ENCODE data around the gene UVRAG. TPM values are rescaled to one million over a fixed set of nuclear protein-coding genes. Genes with fewer than 3 reads are reported as not detected.

UVRAG gene
- total and polyA plus RNA-seq, 12 donors, result 5.0 to 18.3 (median 13.4) TPM

DNA sequence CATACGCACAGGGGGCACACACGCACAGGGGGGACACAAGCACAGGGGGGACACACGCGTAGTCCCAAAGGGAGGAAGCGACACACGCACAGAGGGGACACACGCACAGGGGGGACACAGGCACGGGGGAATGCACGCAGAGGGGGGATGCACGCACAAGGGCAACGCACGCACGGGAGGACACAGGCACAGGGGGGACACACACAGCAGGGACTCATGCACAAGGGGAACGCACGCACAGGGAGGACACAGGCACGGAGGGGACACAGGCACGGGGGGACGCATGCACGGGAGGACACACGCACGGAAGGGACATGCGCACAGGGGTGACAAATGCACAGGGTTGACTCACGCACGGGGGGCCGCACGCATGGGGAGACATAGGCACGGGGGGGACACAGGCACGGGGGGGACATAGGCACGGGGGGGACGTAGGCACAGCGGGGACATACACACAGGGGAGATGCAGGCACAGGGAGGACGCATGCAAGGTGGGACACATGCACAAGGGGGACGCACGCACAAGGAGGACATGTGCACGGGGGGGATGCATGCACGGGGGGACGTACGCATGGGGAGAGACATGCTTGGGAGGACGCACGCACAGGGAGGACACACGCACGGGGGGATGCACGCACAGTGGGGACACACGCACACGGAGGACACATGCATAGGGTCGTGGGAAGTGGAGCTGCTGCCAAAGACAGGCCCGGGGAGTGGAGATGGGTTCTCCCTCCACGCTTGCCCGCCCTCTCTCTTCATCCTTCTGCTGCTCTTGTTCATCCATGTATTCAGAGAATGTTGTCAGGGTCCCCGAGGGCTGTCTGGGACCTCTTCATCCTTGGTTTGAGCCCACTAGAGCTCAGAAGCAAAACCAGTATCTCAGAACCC lies 350.1 kb downstream of the UVRAG start:
- WGBS, 2 donors, result 88 to 92% methylated on average over 48 to 50 of the region's 50 CpGs
- H3K4me1 ChIP-seq, result peaks cover 0 to 26% (median 17%) of the 10 kb centered on the region in 9 donors
- H3K27me3 ChIP-seq, result no peaks in the 10 kb centered on the region
- no peaks in the 10 kb centered on the region for H3K36me3 ChIP-seq
- intact Hi-C loops (cut with DNase I), result loop anchor here in 1 of 10 donors (10.0 kb wide), 1 partner anchor 370 kb away; no protein-coding TSS in a partner anchor
- no peak overlapping the region for H3K4me3 ChIP-seq
- ATAC-seq, result no peak
- no peaks in the 10 kb centered on the region for H3K9me3 ChIP-seq
- no peak overlapping the region for H3K27ac ChIP-seq
- DNase-seq, result no peak
- TF ChIP-seq, protein P1, sequence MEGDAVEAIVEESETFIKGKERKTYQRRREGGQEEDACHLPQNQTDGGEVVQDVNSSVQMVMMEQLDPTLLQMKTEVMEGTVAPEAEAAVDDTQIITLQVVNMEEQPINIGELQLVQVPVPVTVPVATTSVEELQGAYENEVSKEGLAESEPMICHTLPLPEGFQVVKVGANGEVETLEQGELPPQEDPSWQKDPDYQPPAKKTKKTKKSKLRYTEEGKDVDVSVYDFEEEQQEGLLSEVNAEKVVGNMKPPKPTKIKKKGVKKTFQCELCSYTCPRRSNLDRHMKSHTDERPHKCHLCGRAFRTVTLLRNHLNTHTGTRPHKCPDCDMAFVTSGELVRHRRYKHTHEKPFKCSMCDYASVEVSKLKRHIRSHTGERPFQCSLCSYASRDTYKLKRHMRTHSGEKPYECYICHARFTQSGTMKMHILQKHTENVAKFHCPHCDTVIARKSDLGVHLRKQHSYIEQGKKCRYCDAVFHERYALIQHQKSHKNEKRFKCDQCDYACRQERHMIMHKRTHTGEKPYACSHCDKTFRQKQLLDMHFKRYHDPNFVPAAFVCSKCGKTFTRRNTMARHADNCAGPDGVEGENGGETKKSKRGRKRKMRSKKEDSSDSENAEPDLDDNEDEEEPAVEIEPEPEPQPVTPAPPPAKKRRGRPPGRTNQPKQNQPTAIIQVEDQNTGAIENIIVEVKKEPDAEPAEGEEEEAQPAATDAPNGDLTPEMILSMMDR (IDR thresholded peaks at IDR 0.05), result no peak

DNA sequence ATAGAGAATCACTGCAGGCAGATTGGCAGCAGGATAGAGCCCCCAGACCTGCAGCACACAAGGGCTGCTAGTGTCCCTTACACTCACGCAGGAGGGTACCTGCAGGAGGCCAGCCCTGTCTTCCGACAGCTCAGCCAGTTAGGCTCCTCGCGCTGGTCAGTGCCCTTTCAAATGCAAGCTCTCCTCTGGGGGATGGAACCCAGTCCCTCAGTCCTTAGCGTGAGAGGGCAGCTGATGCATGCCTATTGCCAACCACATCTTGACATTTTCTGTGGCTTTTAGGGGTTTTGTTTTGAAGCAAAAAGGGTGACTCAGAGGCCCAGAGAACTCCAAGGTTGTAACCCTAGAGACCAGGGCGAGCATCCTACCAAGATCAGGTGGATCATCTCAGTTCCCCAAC lies 351.3 kb downstream of the UVRAG start:
- H3K4me3 ChIP-seq, result no peak overlapping the region
- intact Hi-C loops (cut with DNase I), result loop anchor here in 1 of 10 donors (10.0 kb wide), 1 partner anchor 372 kb away; no protein-coding TSS in a partner anchor
- H3K27me3 ChIP-seq, result no peaks in the 10 kb centered on the region
- H3K9me3 ChIP-seq, result no peaks in the 10 kb centered on the region
- WGBS, 2 donors, result 82 to 84% methylated on average over 6 of the region's 6 CpGs
- ATAC-seq (no peak), DNase-seq (no peak)
- no peaks in the 10 kb centered on the region for H3K36me3 ChIP-seq
- TF ChIP-seq, protein P1 (IDR thresholded peaks at IDR 0.05), result no peak
- no peak overlapping the region for H3K27ac ChIP-seq
- H3K4me1 ChIP-seq, result peaks cover 0 to 19% (median 11%) of the 10 kb centered on the region in 9 donors

DNA sequence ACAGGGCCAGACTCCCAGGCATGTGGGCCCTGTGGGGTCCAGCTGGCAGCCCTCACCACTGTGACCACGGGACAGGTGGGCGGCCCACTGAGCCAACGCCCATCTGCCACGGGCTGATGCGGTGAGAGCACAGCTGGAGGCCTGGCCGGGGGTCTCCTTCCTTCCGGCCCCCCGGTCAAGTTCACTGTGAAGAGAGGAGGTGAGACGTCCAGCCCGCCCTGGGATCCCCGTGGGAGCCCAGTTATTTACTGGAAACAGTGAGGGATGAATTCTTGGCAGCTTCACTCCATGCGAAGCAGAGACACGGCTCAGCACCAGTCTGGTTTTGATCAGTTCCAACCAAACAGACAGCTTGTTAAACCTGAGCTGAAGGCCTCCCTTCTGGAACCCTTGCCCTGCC lies 352.6 kb downstream of the UVRAG start:
- H3K9me3 ChIP-seq, result no peaks in the 10 kb centered on the region
- H3K36me3 ChIP-seq, result no peaks in the 10 kb centered on the region
- no peak overlapping the region for H3K27ac ChIP-seq
- intact Hi-C loops (cut with DNase I), result loop anchor here in 1 of 10 donors (10.0 kb wide), 1 partner anchor 373 kb away; no protein-coding TSS in a partner anchor
- WGBS, 2 donors, result 57 to 59% methylated on average over 13 of the region's 13 CpGs
- H3K4me3 ChIP-seq, result no peak overlapping the region
- no peak for DNase-seq
- TF ChIP-seq, protein P1 (IDR thresholded peaks at IDR 0.05), result no peak
- H3K27me3 ChIP-seq, result no peaks in the 10 kb centered on the region
- ATAC-seq, result peak in 1 of 8 donors; percentile 35
- peaks cover 0 to 7% (median 0%) of the 10 kb centered on the region in 9 donors for H3K4me1 ChIP-seq

DNA sequence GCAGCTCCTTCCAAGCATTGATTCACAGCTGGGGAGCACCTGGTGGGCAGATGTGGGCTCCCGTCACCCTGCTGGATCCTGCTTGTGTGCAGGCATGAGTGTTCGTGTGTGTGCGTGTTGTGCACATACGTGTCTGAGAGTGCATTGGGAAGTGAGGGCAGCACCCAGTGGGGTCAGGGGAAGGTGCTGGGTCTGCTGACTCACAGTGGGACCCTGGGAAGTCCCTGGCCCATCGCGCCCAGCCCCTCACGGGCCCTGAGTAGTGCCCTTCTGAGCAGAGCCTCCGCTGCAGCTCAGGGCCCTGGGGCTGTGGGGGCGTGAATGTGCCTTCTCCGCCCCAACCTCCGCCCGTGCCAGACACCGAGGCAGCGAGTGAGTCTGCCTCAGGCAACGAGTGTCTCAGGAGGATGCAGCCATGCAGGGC lies 354.5 kb downstream of the UVRAG start:
- Histone ChIP-seq H3K9me3 (no peaks in the 10 kb centered on the region), H3K27ac (no peak overlapping the region), H3K4me3 (no peak overlapping the region), H3K4me1 (peaks cover 0 to 7% (median 0%) of the 10 kb centered on the region in 9 donors), H3K27me3 (no peaks in the 10 kb centered on the region), H3K36me3 (no peaks in the 10 kb centered on the region)
- DNase-seq (no peak), ATAC-seq (no peak)
- WGBS, 2 donors, result 85 to 87% methylated on average over 15 of the region's 15 CpGs
- intact Hi-C loops (cut with DNase I), result loop anchor here in 1 of 10 donors (10.0 kb wide), 1 partner anchor 375 kb away; no protein-coding TSS in a partner anchor
- TF ChIP-seq, protein P1 (IDR thresholded peaks at IDR 0.05), result no peak
